GM23338 (cell line): ENCODE results near the gene SLU7. TPM values are rescaled to one million over a fixed set of nuclear protein-coding genes. Genes with fewer than 3 reads are reported as not detected.

Source experiments
- ATAC-seq: fragments of 200-7000 bp; cut with Tn5 transposase; 3 replicates; pipeline ENCODE4 v1.9.1; 2020
- DNase-seq: peaks from one replicate; pipeline ENCODE4 v3.0.0-alpha.2; 2015; ENCODE audit warnings: low spot score
- H2AFZ ChIP-seq: fragments of 200-600 bp; sonication (generic); 2 replicates; pipeline ENCODE4 v1.8.0; 2016; ENCODE audit warnings: antibody characterized with exemption, mild to moderate bottlenecking, moderate library complexity
- H3F3A ChIP-seq: fragments of 200-600 bp; sonication (generic); replicated peaks from 2 replicates; pipeline ENCODE4 v1.8.0; 2017; ENCODE audit warnings: antibody characterized with exemption, mixed run types, low read depth
- H3K27ac ChIP-seq: fragments of 200-600 bp; sonication (generic); 2 replicates; pipeline ENCODE4 v1.6.1; 2016; ENCODE audit warnings: low read depth
- H3K27me3 ChIP-seq: fragments of 200-600 bp; sonication (generic); 2 replicates; pipeline ENCODE4 v1.8.0; 2016; ENCODE audit warnings: mild to moderate bottlenecking, mixed run types, moderate library complexity; ENCODE audit not compliant: insufficient read depth
- H3K36me3 ChIP-seq: fragments of 200-600 bp; sonication (generic); 2 replicates; pipeline ENCODE4 v1.8.0; 2016; ENCODE audit warnings: mild to moderate bottlenecking; ENCODE audit not compliant: insufficient read depth
- H3K4me1 ChIP-seq: fragments of 200-600 bp; sonication (generic); 2 replicates; pipeline ENCODE4 v1.8.0; 2016; ENCODE audit warnings: mild to moderate bottlenecking, moderate library complexity; ENCODE audit not compliant: insufficient read depth
- H3K4me2 ChIP-seq: fragments of 200-600 bp; sonication (generic); 2 replicates; pipeline ENCODE4 v1.7.1; 2017; ENCODE audit warnings: mixed run types
- H3K4me3 ChIP-seq: fragments of 200-600 bp; sonication (generic); 2 replicates; pipeline ENCODE4 v1.6.1; 2016; ENCODE audit warnings: mixed run types
- H3K79me2 ChIP-seq: fragments of 200-600 bp; sonication (generic); replicated peaks from 2 replicates; pipeline ENCODE4 v1.8.0; 2017; ENCODE audit warnings: mild to moderate bottlenecking; ENCODE audit not compliant: insufficient read depth
- H3K9me2 ChIP-seq: fragments of 200-600 bp; sonication (generic); 2 replicates; pipeline ENCODE4 v1.8.0; 2017; ENCODE audit not compliant: insufficient read depth
- H4K20me1 ChIP-seq: fragments of 200-600 bp; sonication (generic); replicated peaks from 2 replicates; pipeline ENCODE4 v1.8.0; 2017; ENCODE audit warnings: mild to moderate bottlenecking; ENCODE audit not compliant: insufficient read depth
- H3K27ac Mint-ChIP-seq: 2 replicates; pipeline ENCODE4 v1.8.0; 2020; ENCODE audit warnings: inconsistent platforms, mild to moderate bottlenecking, moderate library complexity, mixed read lengths
- H3K27me3 Mint-ChIP-seq: 3 replicates; pipeline ENCODE4 v1.8.0; 2022; ENCODE audit warnings: low read depth, mild to moderate bottlenecking, moderate library complexity, mixed read lengths, inconsistent platforms; ENCODE audit not compliant: insufficient read depth, poor library complexity
- H3K36me3 Mint-ChIP-seq: 3 replicates; pipeline ENCODE4 v1.8.0; 2021; ENCODE audit warnings: low read depth, mild to moderate bottlenecking, inconsistent platforms, moderate library complexity, mixed read lengths
- H3K4me1 Mint-ChIP-seq: 3 replicates; pipeline ENCODE4 v1.8.0; 2020; ENCODE audit warnings: mild to moderate bottlenecking, inconsistent platforms, mixed read lengths
- H3K4me3 Mint-ChIP-seq: 3 replicates; pipeline ENCODE4 v1.8.0; 2021; ENCODE audit warnings: moderate library complexity, mild to moderate bottlenecking, inconsistent platforms, mixed read lengths
- H3K9me3 Mint-ChIP-seq: 3 replicates; pipeline ENCODE4 v1.8.0; 2020; ENCODE audit warnings: moderate library complexity, mild to moderate bottlenecking, inconsistent platforms, mixed read lengths
- CREB1 ChIP-seq: fragments of 250-450 bp; sonication (Bioruptor Pico); IDR thresholded peaks from 2 replicates; pipeline ENCODE4 v1.5.0; 2020; ENCODE audit warnings: low read depth, mild to moderate bottlenecking, moderate library complexity
- CTCF ChIP-seq, 2 experiments: fragments of 200-600 bp in 1 of 2; sonication (generic) in 1 of 2; conservative IDR thresholded peaks; 2 replicates each; pipeline versions ENCODE4 v1.5.1 to v1.6.1; 2016 to 2017; ENCODE audit warnings: antibody characterized with exemption in 2 of 2, low read depth in 2 of 2, mild to moderate bottlenecking in 2 of 2, moderate library complexity in 1 of 2
- ETS1 ChIP-seq: IDR thresholded peaks from 2 replicates; pipeline ENCODE4 v1.6.1; 2016; ENCODE audit warnings: antibody characterized with exemption
- EZH2 ChIP-seq: fragments of 200-600 bp; sonication (generic); IDR thresholded peaks from one replicate; pipeline ENCODE4 v1.8.0; 2017; ENCODE audit warnings: antibody characterized with exemption, mild to moderate bottlenecking, low read depth; ENCODE audit not compliant: unreplicated experiment
- EZH2phosphoT487 ChIP-seq: fragments of 200-600 bp; sonication (generic); IDR thresholded peaks from one replicate; pipeline ENCODE4 v1.8.1; 2018; ENCODE audit warnings: antibody characterized with exemption; ENCODE audit not compliant: unreplicated experiment
- JUNB ChIP-seq: IDR thresholded peaks from one replicate; pipeline ENCODE4 v1.6.1; 2016; ENCODE audit warnings: antibody characterized with exemption; ENCODE audit not compliant: unreplicated experiment
- NANOG ChIP-seq: IDR thresholded peaks from 2 replicates; pipeline ENCODE4 v1.6.1; 2016; ENCODE audit warnings: antibody characterized with exemption, borderline replicate concordance
- POLR2AphosphoS5 ChIP-seq: IDR thresholded peaks from 2 replicates; pipeline ENCODE4 v1.6.1; 2016; ENCODE audit warnings: antibody characterized with exemption, low read depth
- REST ChIP-seq: IDR thresholded peaks from one replicate; pipeline ENCODE4 v1.6.1; 2018; ENCODE audit warnings: antibody characterized with exemption; ENCODE audit not compliant: unreplicated experiment
- STAT1 ChIP-seq: IDR thresholded peaks from one replicate; pipeline ENCODE4 v1.6.1; 2016; ENCODE audit warnings: antibody characterized with exemption; ENCODE audit not compliant: unreplicated experiment
- ZNF114 ChIP-seq: fragments of 250-450 bp; sonication (Bioruptor Pico); IDR thresholded peaks from 2 replicates; pipeline ENCODE4 v1.5.0; 2020; ENCODE audit warnings: mild to moderate bottlenecking, moderate library complexity
- ZNF331 ChIP-seq: fragments of 250-450 bp; sonication (Bioruptor Pico); IDR thresholded peaks from 2 replicates; pipeline ENCODE4 v1.5.0; 2020; ENCODE audit warnings: low read depth, mild to moderate bottlenecking, moderate library complexity
- polyA plus RNA-seq: library from polyadenylated mRNA; unstranded; fragments of >200 nt; fragmentation: Nextera tagmentation; extraction: Ambion mirVana; gene quantifications from 2 replicates; pipeline ENCODE4 v1.2.1, GENCODE V29; 2016
- total RNA-seq: library from RNA; depleted of rRNA; stranded (reverse); fragments of >200 nt; shearing (Covaris generic); gene quantifications from 2 replicates; pipeline ENCODE4 v1.2.3, GENCODE V29; 2014

Gene SLU7
- total and polyA plus RNA-seq, 2 experiments from 2014 or later: 27.0 to 47.5 TPM

- H3K79me2 ChIP-seq: no peaks in the 10 kb centered on the region
- no peaks in the 10 kb centered on the region for H3K9me3 Mint-ChIP-seq
- ATAC-seq: no peak
- H3K27ac ChIP-seq: no peak overlapping the region
- H3K36me3 ChIP-seq: no peaks in the 10 kb centered on the region
- H3K4me1 Mint-ChIP-seq: peaks cover 9% of the 10 kb centered on the region
- H3K4me3 ChIP-seq: no peak overlapping the region
- H3K4me3 Mint-ChIP-seq: peak overlapping the region; percentile 68
- peaks cover 12% of the 10 kb centered on the region for H3K27me3 Mint-ChIP-seq
- no peak overlapping the region for H3K27ac Mint-ChIP-seq
- H4K20me1 ChIP-seq: no peaks in the 10 kb centered on the region
- H2AFZ ChIP-seq: 0 out of 2 replicates have a peak overlapping the region, but pooled peaks have one; percentile 28
- DNase-seq: no peak
- H3K4me1 ChIP-seq: peaks cover 5% of the 10 kb centered on the region; the same call in 1 of the 2 replicates
- peaks cover 30% of the 10 kb centered on the region for H3K27me3 ChIP-seq
- no peak overlapping the region for H3K4me2 ChIP-seq
- no peak for TF ChIP-seq POLR2AphosphoS5
- no peak for TF ChIP-seq ZNF331
- TF ChIP-seq ZNF114 (CRISPR knock-in tag): no peak
- H3K36me3 Mint-ChIP-seq: no peaks in the 10 kb centered on the region
- H3K9me2 ChIP-seq: no peaks in the 10 kb centered on the region
- no peaks in the 10 kb centered on the region for H3F3A ChIP-seq
Measured at GRCh38 chr5:160371294-160371693, 47.6 kb downstream of the SLU7 start.

- Mint-ChIP-seq H3K27ac (no peak overlapping the region), H3K4me1 (peaks cover 9% of the 10 kb centered on the region)
- TF ChIP-seq ZNF331: no peak
- no peak for TF ChIP-seq REST
- no peak for TF ChIP-seq ETS1
- no peak for TF ChIP-seq STAT1
- TF ChIP-seq POLR2AphosphoS5: no peak
- TF ChIP-seq NANOG: no peak
- TF ChIP-seq ZNF114 (CRISPR knock-in tag): no peak
- no peak for TF ChIP-seq CTCF (conservative IDR thresholded peaks at IDR 0.05; ENCODE audit: low read depth in 2 of 2)
- no peak for TF ChIP-seq JUNB
- TF ChIP-seq EZH2: no peak
- TF ChIP-seq EZH2phosphoT487: no peak
- no peak for TF ChIP-seq CREB1
Measured at GRCh38 chr5:160370713-160371034, 48.2 kb downstream of the SLU7 start.

More at GRCh38 chr5:160370713-160371034, 48.2 kb downstream of the SLU7 start:
- H3K9me2 ChIP-seq: no peaks in the 10 kb centered on the region
- H3K4me3 Mint-ChIP-seq: peak overlapping the region; percentile 68
- H3K27me3 ChIP-seq: peaks cover 30% of the 10 kb centered on the region
- H3K36me3 ChIP-seq: no peaks in the 10 kb centered on the region
- peak overlapping the region; percentile 100 for H2AFZ ChIP-seq
- H3K4me2 ChIP-seq: peak overlapping the region; percentile 96
- no peak overlapping the region for H3K27ac ChIP-seq
- H3F3A ChIP-seq: no peaks in the 10 kb centered on the region
- no peaks in the 10 kb centered on the region for H4K20me1 ChIP-seq
- H3K27me3 Mint-ChIP-seq: peaks cover 12% of the 10 kb centered on the region
- H3K79me2 ChIP-seq: no peaks in the 10 kb centered on the region
- H3K36me3 Mint-ChIP-seq: no peaks in the 10 kb centered on the region
- H3K9me3 Mint-ChIP-seq: no peaks in the 10 kb centered on the region
- DNase-seq (no peak), ATAC-seq (no peak)
- peaks cover 5% of the 10 kb centered on the region; the same call in 1 of the 2 replicates for H3K4me1 ChIP-seq
- H3K4me3 ChIP-seq: peak overlapping the region; percentile 73
